Jurkat, Clone E6-1 (cell line): ENCODE data around the gene NEK6.
"Not testable (repeated sequence)": the region's sequence is repeated elsewhere in the genome, so short reads cannot be mapped to it uniquely, and the experiment has no call there.

Source experiments
- DNase-seq: peaks from one replicate; pipeline ENCODE4 v3.0.0-alpha.2; 2011; ENCODE audit warnings: low read depth, low spot score
- H3K4me3 ChIP-seq: 2 replicates; pipeline ENCODE4 v1.5.1; 2011; ENCODE audit warnings: mild to moderate bottlenecking, low read length, control low read depth, moderate library complexity

Gene NEK6

GRCh38 chr9:124222918-124223720 lies 34.6 kb upstream of the NEK6 start:
- no peak for DNase-seq
- no peak overlapping the region for H3K4me3 ChIP-seq

GRCh38 chr9:124225945-124226344 lies 31.8 kb upstream of the NEK6 start:
- no peak overlapping the region for H3K4me3 ChIP-seq
- no peak for DNase-seq

- no peak overlapping the region for H3K4me3 ChIP-seq
- no peak for DNase-seq
Observed at GRCh38 chr9:124228516-124228915, 29.2 kb upstream of the NEK6 start.

GRCh38 chr9:124231095-124231737 lies 26.5 kb upstream of the NEK6 start:
- no peak overlapping the region for H3K4me3 ChIP-seq
- no peak for DNase-seq

- no peak overlapping the region for H3K4me3 ChIP-seq
- no peak for DNase-seq
Observed at GRCh38 chr9:124238546-124239140, 19.1 kb upstream of the NEK6 start.

- no peak for DNase-seq
- no peak overlapping the region for H3K4me3 ChIP-seq
Observed at GRCh38 chr9:124239249-124240073, 18.3 kb upstream of the NEK6 start.

GRCh38 chr9:124242331-124243194 lies 15.2 kb upstream of the NEK6 start:
- no peak overlapping the region for H3K4me3 ChIP-seq
- DNase-seq: no peak

- H3K4me3 ChIP-seq, DNase-seq: not testable (repeated sequence)
Observed at GRCh38 chr9:124247393-124247792, 10.4 kb upstream of the NEK6 start.

GRCh38 chr9:124248066-124248465 lies 9.7 kb upstream of the NEK6 start:
- H3K4me3 ChIP-seq: no peak overlapping the region
- no peak for DNase-seq

- DNase-seq: no peak
- no peak overlapping the region for H3K4me3 ChIP-seq
Observed at GRCh38 chr9:124248960-124249359, 8.8 kb upstream of the NEK6 start.

GRCh38 chr9:124251204-124251603 lies 6.5 kb upstream of the NEK6 start:
- no peak for DNase-seq
- H3K4me3 ChIP-seq: no peak overlapping the region

GRCh38 chr9:124251605-124252378 lies 6.0 kb upstream of the NEK6 start:
- H3K4me3 ChIP-seq: no peak overlapping the region
- DNase-seq: peak; percentile 4

GRCh38 chr9:124252878-124253277 lies 4.9 kb upstream of the NEK6 start:
- not testable (repeated sequence) for H3K4me3 ChIP-seq, DNase-seq

- H3K4me3 ChIP-seq: no peak overlapping the region
- no peak for DNase-seq
Observed at GRCh38 chr9:124254261-124254682, 3.5 kb upstream of the NEK6 start.

GRCh38 chr9:124255222-124255621 lies 2.5 kb upstream of the NEK6 start:
- H3K4me3 ChIP-seq: no peak overlapping the region

GRCh38 chr9:124256517-124257069 lies 1.2 kb upstream of the NEK6 start:
- no peak overlapping the region for H3K4me3 ChIP-seq
- no peak for DNase-seq

More at GRCh38 chr9:124255222-124255621, 2.5 kb upstream of the NEK6 start:
- DNase-seq: no peak

- H3K4me3 ChIP-seq: peak overlapping the region; percentile 20; the same call in 1 of the 2 replicates
- DNase-seq: no peak
Observed at GRCh38 chr9:124257070-124257843, 492 bp upstream of the NEK6 start.
